Astrocyte (in vitro differentiated cells and primary cell): ENCODE results near the gene PSTK. TPM values are rescaled to one million over a fixed set of nuclear protein-coding genes. Genes with fewer than 3 reads are reported as not detected.

Experiments
- DNase-seq: peaks from one replicate; pipeline ENCODE4 v3.0.0-alpha.2; 2010; ENCODE audit warnings: low read depth
- FAIRE-seq: peaks from 2 replicates; lab custom pipeline; 2011; peaks lifted over from hg19 to GRCh38; lab: Jason Lieb, UNC
- H2AFZ ChIP-seq: 2 replicates; pipeline ENCODE4 v1.6.0; 2012; ENCODE audit warnings: low read depth, low read length, inconsistent platforms
- H3K27ac ChIP-seq: 2 replicates; pipeline ENCODE4 v1.5.1; 2011; ENCODE audit warnings: low read depth, low read length, inconsistent platforms
- H3K27me3 ChIP-seq: 2 replicates; pipeline ENCODE4 v1.6.0; 2011; ENCODE audit warnings: low read length, inconsistent platforms; ENCODE audit not compliant: insufficient read depth
- H3K36me3 ChIP-seq: 2 replicates; pipeline ENCODE4 v1.5.1; 2011; ENCODE audit warnings: low read length, inconsistent platforms; ENCODE audit not compliant: insufficient read depth
- H3K4me1 ChIP-seq: 2 replicates; pipeline ENCODE4 v1.5.1; 2011; ENCODE audit warnings: low read length, inconsistent platforms; ENCODE audit not compliant: insufficient read depth
- H3K4me2 ChIP-seq: 2 replicates; pipeline ENCODE4 v1.6.0; 2012; ENCODE audit warnings: low read length, inconsistent platforms
- H3K4me3 ChIP-seq: 2 replicates; pipeline ENCODE4 v1.5.1; 2011; ENCODE audit warnings: low read depth, mild to moderate bottlenecking, low read length, inconsistent platforms; ENCODE audit not compliant: insufficient read depth
- H3K79me2 ChIP-seq: 2 replicates; pipeline ENCODE4 v1.6.0; 2012; ENCODE audit warnings: mild to moderate bottlenecking, low read length, inconsistent platforms; ENCODE audit not compliant: insufficient read depth
- H3K9ac ChIP-seq: 2 replicates; pipeline ENCODE4 v1.6.0; 2012; ENCODE audit warnings: mild to moderate bottlenecking, low read length, inconsistent platforms
- H3K9me3 ChIP-seq: 2 replicates; pipeline ENCODE4 v1.5.1; 2012; ENCODE audit warnings: low read depth, mild to moderate bottlenecking, low read length, inconsistent platforms; ENCODE audit not compliant: insufficient read depth
- H4K20me1 ChIP-seq: 2 replicates; pipeline ENCODE4 v1.6.0; 2012; ENCODE audit warnings: low read length, inconsistent platforms; ENCODE audit not compliant: insufficient read depth
- H3K27ac Mint-ChIP-seq: one replicate; pipeline ENCODE4 v1.8.0; 2021; ENCODE audit warnings: mild to moderate bottlenecking, mixed read lengths; ENCODE audit not compliant: unreplicated experiment
- H3K27me3 Mint-ChIP-seq: one replicate; pipeline ENCODE4 v1.8.0; 2021; ENCODE audit warnings: low read depth, mixed read lengths; ENCODE audit not compliant: unreplicated experiment
- H3K36me3 Mint-ChIP-seq: one replicate; pipeline ENCODE4 v1.8.0; 2021; ENCODE audit warnings: low read depth, mixed read lengths; ENCODE audit not compliant: unreplicated experiment
- H3K4me1 Mint-ChIP-seq: one replicate; pipeline ENCODE4 v1.8.0; 2021; ENCODE audit warnings: low read depth, mixed read lengths; ENCODE audit not compliant: unreplicated experiment
- H3K4me3 Mint-ChIP-seq: one replicate; pipeline ENCODE4 v1.8.0; 2021; ENCODE audit warnings: mild to moderate bottlenecking, moderate library complexity, mixed read lengths; ENCODE audit not compliant: unreplicated experiment
- H3K9me3 Mint-ChIP-seq: one replicate; pipeline ENCODE4 v1.8.0; 2021; ENCODE audit warnings: mild to moderate bottlenecking, mixed read lengths; ENCODE audit not compliant: unreplicated experiment
- EZH2 ChIP-seq: IDR thresholded peaks from 2 replicates; pipeline ENCODE4 v1.6.1; 2012; ENCODE audit warnings: mild to moderate bottlenecking, low read length, inconsistent platforms; ENCODE audit not compliant: insufficient read depth
- total RNA-seq: library from RNA; stranded (reverse); gene quantifications from 2 replicates; pipeline ENCODE4 v1.2.1, GENCODE V29; 2021
- TF ChIP-seq, protein P1 (sequence below): IDR thresholded peaks from 2 replicates; pipeline ENCODE4 v1.5.1; 2011; ENCODE audit warnings: low read depth, mild to moderate bottlenecking, inconsistent platforms, low read length, moderate library complexity; ENCODE audit not compliant: insufficient read depth

The PSTK gene
- total RNA-seq, 1 donor from 2014 or later: 4.8 TPM

DNA sequence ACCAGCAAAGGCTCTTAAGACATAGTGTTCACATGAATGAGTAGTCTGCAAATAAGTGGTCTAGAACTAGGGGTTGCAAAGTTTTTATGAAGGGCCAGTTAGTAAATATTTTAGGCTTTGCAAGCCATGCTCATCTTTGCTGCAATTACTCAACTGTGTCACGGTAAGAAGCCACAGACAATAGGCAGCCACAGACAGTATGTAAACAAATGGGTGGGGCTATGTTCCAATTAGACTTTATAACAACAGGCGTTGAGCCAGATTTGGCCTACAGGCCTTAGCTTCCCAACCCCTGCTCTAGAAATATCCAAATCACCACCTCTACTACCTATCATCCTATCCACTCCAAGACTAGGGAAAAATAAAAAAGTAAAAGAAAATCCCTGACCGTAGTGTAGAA is 19.1 kb downstream of the PSTK start:
- H3K4me3 Mint-ChIP-seq: no peak overlapping the region
- Histone ChIP-seq H3K36me3 (peaks cover 2% of the 10 kb centered on the region), H3K9me3 (no peaks in the 10 kb centered on the region), H2AFZ (no peak overlapping the region), H3K4me3 (no peak overlapping the region), H3K4me1 (no peaks in the 10 kb centered on the region), H3K9ac (no peak overlapping the region), H3K27me3 (no peaks in the 10 kb centered on the region), H4K20me1 (peaks cover 42% of the 10 kb centered on the region), H3K27ac (no peak overlapping the region), H3K4me2 (no peak overlapping the region), H3K79me2 (peaks cover 52% of the 10 kb centered on the region)
- no peaks in the 10 kb centered on the region for H3K9me3 Mint-ChIP-seq
- peaks cover 4% of the 10 kb centered on the region for H3K36me3 Mint-ChIP-seq
- no peaks in the 10 kb centered on the region for H3K27me3 Mint-ChIP-seq
- H3K4me1 Mint-ChIP-seq: no peaks in the 10 kb centered on the region
- H3K27ac Mint-ChIP-seq: no peak overlapping the region
- TF ChIP-seq, protein P1, sequence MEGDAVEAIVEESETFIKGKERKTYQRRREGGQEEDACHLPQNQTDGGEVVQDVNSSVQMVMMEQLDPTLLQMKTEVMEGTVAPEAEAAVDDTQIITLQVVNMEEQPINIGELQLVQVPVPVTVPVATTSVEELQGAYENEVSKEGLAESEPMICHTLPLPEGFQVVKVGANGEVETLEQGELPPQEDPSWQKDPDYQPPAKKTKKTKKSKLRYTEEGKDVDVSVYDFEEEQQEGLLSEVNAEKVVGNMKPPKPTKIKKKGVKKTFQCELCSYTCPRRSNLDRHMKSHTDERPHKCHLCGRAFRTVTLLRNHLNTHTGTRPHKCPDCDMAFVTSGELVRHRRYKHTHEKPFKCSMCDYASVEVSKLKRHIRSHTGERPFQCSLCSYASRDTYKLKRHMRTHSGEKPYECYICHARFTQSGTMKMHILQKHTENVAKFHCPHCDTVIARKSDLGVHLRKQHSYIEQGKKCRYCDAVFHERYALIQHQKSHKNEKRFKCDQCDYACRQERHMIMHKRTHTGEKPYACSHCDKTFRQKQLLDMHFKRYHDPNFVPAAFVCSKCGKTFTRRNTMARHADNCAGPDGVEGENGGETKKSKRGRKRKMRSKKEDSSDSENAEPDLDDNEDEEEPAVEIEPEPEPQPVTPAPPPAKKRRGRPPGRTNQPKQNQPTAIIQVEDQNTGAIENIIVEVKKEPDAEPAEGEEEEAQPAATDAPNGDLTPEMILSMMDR: no peak
- TF ChIP-seq EZH2: no peak
- FAIRE-seq (no peak), DNase-seq (no peak)

DNA sequence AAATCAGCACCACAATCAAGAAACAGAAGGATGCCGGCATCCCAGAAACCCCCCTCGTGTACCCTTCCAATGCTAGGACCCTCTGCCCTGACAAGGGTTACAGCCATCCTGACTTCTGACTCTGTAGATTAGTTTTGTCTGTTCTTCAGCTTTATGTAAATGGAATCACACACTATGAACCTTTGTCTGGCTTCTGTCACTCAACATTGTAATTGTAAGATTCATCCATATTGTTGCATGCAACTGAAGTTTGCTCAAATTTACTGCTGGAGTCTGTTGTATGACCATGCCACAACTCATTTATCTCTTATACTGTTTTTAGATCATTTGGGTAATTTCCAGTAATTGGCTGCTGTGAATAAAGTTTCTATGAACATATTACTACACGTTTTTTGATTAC is 20.0 kb downstream of the PSTK start:
- no peaks in the 10 kb centered on the region for H3K27me3 Mint-ChIP-seq
- Histone ChIP-seq H2AFZ (no peak overlapping the region), H4K20me1 (peaks cover 47% of the 10 kb centered on the region), H3K36me3 (no peaks in the 10 kb centered on the region), H3K4me1 (no peaks in the 10 kb centered on the region), H3K27ac (no peak overlapping the region), H3K4me2 (no peak overlapping the region), H3K9ac (no peak overlapping the region), H3K4me3 (no peak overlapping the region), H3K27me3 (no peaks in the 10 kb centered on the region), H3K79me2 (peaks cover 60% of the 10 kb centered on the region), H3K9me3 (no peaks in the 10 kb centered on the region)
- no peak for DNase-seq
- H3K4me1 Mint-ChIP-seq: no peaks in the 10 kb centered on the region
- no peak overlapping the region for H3K27ac Mint-ChIP-seq
- no peaks in the 10 kb centered on the region for H3K9me3 Mint-ChIP-seq
- FAIRE-seq: no peak
- TF ChIP-seq EZH2: no peak
- TF ChIP-seq, protein P1: no peak
- peaks cover 4% of the 10 kb centered on the region for H3K36me3 Mint-ChIP-seq
- no peak overlapping the region for H3K4me3 Mint-ChIP-seq

DNA sequence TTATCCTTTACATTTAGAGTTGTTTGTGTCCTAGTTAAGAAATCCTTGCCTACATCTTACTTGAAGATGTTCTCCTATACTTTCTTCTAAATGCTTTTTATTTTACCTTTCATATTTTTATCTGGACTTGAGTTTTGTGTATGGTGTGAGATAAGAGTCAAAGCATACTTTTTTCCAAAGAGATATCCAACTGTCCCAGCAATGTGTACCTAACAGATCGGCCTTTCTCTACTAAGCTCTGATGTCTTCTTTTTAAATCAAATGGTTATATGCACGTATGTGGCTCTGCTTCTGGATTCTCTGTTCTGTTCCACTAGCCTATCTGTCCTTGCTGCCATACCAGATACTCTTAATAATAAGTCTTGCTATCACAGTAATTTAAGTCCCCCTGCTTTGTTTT is 21.2 kb downstream of the PSTK start:
- no peaks in the 10 kb centered on the region for H3K27me3 Mint-ChIP-seq
- Histone ChIP-seq H3K36me3 (no peaks in the 10 kb centered on the region), H3K27me3 (no peaks in the 10 kb centered on the region), H3K27ac (no peak overlapping the region), H3K4me2 (no peak overlapping the region), H3K4me1 (no peaks in the 10 kb centered on the region), H4K20me1 (peaks cover 57% of the 10 kb centered on the region), H3K4me3 (no peak overlapping the region), H2AFZ (no peak overlapping the region), H3K9me3 (no peaks in the 10 kb centered on the region), H3K79me2 (peaks cover 72% of the 10 kb centered on the region), H3K9ac (no peak overlapping the region)
- H3K27ac Mint-ChIP-seq: no peak overlapping the region
- H3K36me3 Mint-ChIP-seq: peaks cover 4% of the 10 kb centered on the region
- no peak for TF ChIP-seq EZH2
- TF ChIP-seq, protein P1: no peak
- H3K9me3 Mint-ChIP-seq: no peaks in the 10 kb centered on the region
- FAIRE-seq (no peak), DNase-seq (no peak)
- H3K4me3 Mint-ChIP-seq: no peak overlapping the region
- no peaks in the 10 kb centered on the region for H3K4me1 Mint-ChIP-seq
